Measurements from ENCODE around the gene GTF2A1.
"Not testable (repeated sequence)": the region's sequence is repeated elsewhere in the genome, so short reads cannot be mapped to it uniquely, and the experiment has no call there.

Gene GTF2A1

GRCh38 chr14:81220830-81221578, at the start of gene GTF2A1:
GTF2A1 (minus strand) TSS chr14:81220959; CDS start chr14:81220518, 441 bp downstream.
- DNase-seq (ENCODE audit: low spot score), result peak; percentile 97

GRCh38 chr14:81269979-81270375, 49.2 kb upstream of the GTF2A1 start:
- DNase-seq (ENCODE audit: low spot score), result no peak

- peak; percentile 73 for DNase-seq (ENCODE audit: low spot score)
These were observed 48.6 kb upstream of the GTF2A1 start for GRCh38 chr14:81269100-81269978.

GRCh38 chr14:81268016-81268416, 47.3 kb upstream of the GTF2A1 start:
- DNase-seq (ENCODE audit: low spot score), result no peak

- no peak for DNase-seq (ENCODE audit: low spot score)
These were observed 44.9 kb upstream of the GTF2A1 start for GRCh38 chr14:81265636-81266169.

GRCh38 chr14:81264671-81265070, 43.9 kb upstream of the GTF2A1 start:
- DNase-seq (ENCODE audit: low spot score), result no peak

GRCh38 chr14:81263777-81264410, 43.1 kb upstream of the GTF2A1 start:
- DNase-seq (ENCODE audit: low spot score), result no peak

GRCh38 chr14:81261176-81261575, 40.4 kb upstream of the GTF2A1 start:
- no peak for DNase-seq (ENCODE audit: low spot score)

- no peak for DNase-seq (ENCODE audit: low spot score)
These were observed 40.0 kb upstream of the GTF2A1 start for GRCh38 chr14:81260732-81261131.

- no peak for DNase-seq (ENCODE audit: low spot score)
These were observed 35.7 kb upstream of the GTF2A1 start for GRCh38 chr14:81256289-81256960.

GRCh38 chr14:81252278-81252677, 31.5 kb upstream of the GTF2A1 start:
- no peak for DNase-seq (ENCODE audit: low spot score)

- DNase-seq (ENCODE audit: low spot score), result no peak
These were observed 26.6 kb upstream of the GTF2A1 start for GRCh38 chr14:81247271-81247766.

- no peak for DNase-seq (ENCODE audit: low spot score)
These were observed 25.9 kb upstream of the GTF2A1 start for GRCh38 chr14:81246461-81247270.

GRCh38 chr14:81245771-81246170, 25.0 kb upstream of the GTF2A1 start:
- DNase-seq (ENCODE audit: low spot score), result no peak

GRCh38 chr14:81244431-81244830, 23.7 kb upstream of the GTF2A1 start:
- not testable (repeated sequence) for DNase-seq (ENCODE audit: low spot score)

GRCh38 chr14:81243499-81243898, 22.7 kb upstream of the GTF2A1 start:
- no peak for DNase-seq (ENCODE audit: low spot score)

GRCh38 chr14:81236849-81237248, 16.1 kb upstream of the GTF2A1 start:
- not testable (repeated sequence) for DNase-seq (ENCODE audit: low spot score)

- no peak for DNase-seq (ENCODE audit: low spot score)
These were observed 15.4 kb upstream of the GTF2A1 start for GRCh38 chr14:81236138-81236537.

- no peak for DNase-seq (ENCODE audit: low spot score)
These were observed 14.3 kb upstream of the GTF2A1 start for GRCh38 chr14:81235096-81235495.

- DNase-seq (ENCODE audit: low spot score), result no peak
These were observed 13.5 kb upstream of the GTF2A1 start for GRCh38 chr14:81234278-81234677.

GRCh38 chr14:81233615-81234014, 12.9 kb upstream of the GTF2A1 start:
- no peak for DNase-seq (ENCODE audit: low spot score)

All from Ammon's horn (tissue), 1 donor.